Kidney epithelial cell (primary cell): ENCODE data around the gene TTC23L. TPM values are rescaled to one million over a fixed set of nuclear protein-coding genes. Genes with fewer than 3 reads are reported as not detected.

ENCODE experiments used
- DNase-seq: peaks from one replicate; pipeline ENCODE4 v3.0.0-alpha.2; 2010; ENCODE audit warnings: low read depth
- H3K27me3 ChIP-seq: 2 replicates; pipeline ENCODE4 v1.6.0; 2011; ENCODE audit warnings: low read length; ENCODE audit not compliant: control insufficient read depth, insufficient read depth
- H3K36me3 ChIP-seq: 2 replicates; pipeline ENCODE4 v1.5.1; 2011; ENCODE audit warnings: low read length; ENCODE audit not compliant: control insufficient read depth, insufficient read depth
- H3K4me3 ChIP-seq: 2 replicates; pipeline ENCODE4 v1.5.1; 2011; ENCODE audit warnings: low read depth, mild to moderate bottlenecking, control low read depth, low read length
- total RNA-seq: library from RNA; depleted of rRNA; stranded (reverse); fragments of >200 nt; gene quantifications from 2 replicates; pipeline ENCODE4 v1.2.3, GENCODE V29; 2015
- TF ChIP-seq, protein P1 (sequence below): IDR thresholded peaks from 2 replicates; pipeline ENCODE4 v1.5.1; 2011; ENCODE audit warnings: mild to moderate bottlenecking, moderate library complexity, low read length, control low read depth, inconsistent platforms; ENCODE audit not compliant: insufficient read depth, poor library complexity, severe bottlenecking

Gene TTC23L
- total RNA-seq, 1 donor from 2014 or later: 2.1 TPM

DNA sequence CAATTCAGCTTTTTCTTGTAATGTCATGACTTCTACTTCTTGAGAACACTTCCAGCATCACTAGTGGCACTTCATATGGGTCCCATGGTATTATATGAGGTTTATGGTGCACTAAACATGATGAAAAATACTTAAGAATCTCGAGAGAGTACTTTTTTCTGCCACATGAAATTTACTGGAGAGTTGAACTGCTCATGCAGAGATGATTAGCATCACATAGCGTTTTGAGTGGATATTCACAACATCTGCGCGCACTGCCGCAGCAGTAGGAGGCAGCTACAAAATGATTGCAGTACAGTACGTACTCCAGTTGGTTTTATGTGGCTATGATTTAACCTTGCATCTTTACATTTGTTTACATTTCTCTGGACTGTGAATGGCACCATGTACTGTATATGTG is 61.7 kb downstream of the TTC23L start:
- DNase-seq: no peak
- H3K36me3 ChIP-seq: no peaks in the 10 kb centered on the region
- no peak overlapping the region for H3K4me3 ChIP-seq
- TF ChIP-seq, protein P1, sequence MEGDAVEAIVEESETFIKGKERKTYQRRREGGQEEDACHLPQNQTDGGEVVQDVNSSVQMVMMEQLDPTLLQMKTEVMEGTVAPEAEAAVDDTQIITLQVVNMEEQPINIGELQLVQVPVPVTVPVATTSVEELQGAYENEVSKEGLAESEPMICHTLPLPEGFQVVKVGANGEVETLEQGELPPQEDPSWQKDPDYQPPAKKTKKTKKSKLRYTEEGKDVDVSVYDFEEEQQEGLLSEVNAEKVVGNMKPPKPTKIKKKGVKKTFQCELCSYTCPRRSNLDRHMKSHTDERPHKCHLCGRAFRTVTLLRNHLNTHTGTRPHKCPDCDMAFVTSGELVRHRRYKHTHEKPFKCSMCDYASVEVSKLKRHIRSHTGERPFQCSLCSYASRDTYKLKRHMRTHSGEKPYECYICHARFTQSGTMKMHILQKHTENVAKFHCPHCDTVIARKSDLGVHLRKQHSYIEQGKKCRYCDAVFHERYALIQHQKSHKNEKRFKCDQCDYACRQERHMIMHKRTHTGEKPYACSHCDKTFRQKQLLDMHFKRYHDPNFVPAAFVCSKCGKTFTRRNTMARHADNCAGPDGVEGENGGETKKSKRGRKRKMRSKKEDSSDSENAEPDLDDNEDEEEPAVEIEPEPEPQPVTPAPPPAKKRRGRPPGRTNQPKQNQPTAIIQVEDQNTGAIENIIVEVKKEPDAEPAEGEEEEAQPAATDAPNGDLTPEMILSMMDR: no peak
- H3K27me3 ChIP-seq: no peaks in the 10 kb centered on the region

DNA sequence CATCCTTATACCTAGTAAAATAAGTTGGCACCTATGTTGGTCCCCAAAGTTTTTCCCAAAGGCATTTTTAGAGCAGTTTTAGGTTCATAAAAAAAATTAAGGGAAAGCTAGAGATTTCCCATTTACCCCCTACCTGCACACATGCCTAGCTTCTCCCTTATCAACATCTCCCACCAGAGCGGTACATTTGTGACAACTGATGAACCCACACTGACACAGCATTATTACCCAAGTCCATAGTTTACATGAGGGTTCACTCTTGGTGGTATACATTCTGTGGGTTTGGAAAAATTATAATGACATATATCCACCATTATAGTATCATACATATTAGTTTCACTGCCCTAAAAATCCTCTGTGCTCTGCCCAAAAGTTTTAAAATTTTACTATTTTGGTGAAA is 64.3 kb downstream of the TTC23L start:
- TF ChIP-seq, protein P1: no peak
- no peak overlapping the region for H3K4me3 ChIP-seq
- no peak for DNase-seq
- no peaks in the 10 kb centered on the region for H3K27me3 ChIP-seq
- H3K36me3 ChIP-seq: no peaks in the 10 kb centered on the region

DNA sequence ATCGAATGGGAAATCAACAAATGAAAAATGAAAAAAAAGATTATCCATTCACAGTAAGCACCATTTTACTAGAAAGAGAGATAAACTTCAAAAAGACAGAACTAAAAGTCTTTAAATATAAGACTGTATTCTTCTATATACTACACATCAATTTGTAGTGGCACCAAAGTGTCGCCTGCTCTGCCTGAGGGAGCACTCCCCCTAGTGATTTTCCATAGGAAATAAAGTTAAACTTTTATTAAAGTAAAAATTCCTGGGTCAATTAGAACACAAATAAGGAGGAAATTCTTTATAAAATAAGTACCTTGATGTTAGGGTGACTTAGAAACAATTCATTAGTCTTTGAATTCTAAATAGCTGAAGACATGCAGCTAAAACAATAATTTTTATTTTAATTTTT is 66.6 kb downstream of the TTC23L start:
- TF ChIP-seq, protein P1: peak; percentile 54
- no peaks in the 10 kb centered on the region for H3K27me3 ChIP-seq
- no peak for DNase-seq
- H3K4me3 ChIP-seq: no peak overlapping the region
- no peaks in the 10 kb centered on the region for H3K36me3 ChIP-seq

DNA sequence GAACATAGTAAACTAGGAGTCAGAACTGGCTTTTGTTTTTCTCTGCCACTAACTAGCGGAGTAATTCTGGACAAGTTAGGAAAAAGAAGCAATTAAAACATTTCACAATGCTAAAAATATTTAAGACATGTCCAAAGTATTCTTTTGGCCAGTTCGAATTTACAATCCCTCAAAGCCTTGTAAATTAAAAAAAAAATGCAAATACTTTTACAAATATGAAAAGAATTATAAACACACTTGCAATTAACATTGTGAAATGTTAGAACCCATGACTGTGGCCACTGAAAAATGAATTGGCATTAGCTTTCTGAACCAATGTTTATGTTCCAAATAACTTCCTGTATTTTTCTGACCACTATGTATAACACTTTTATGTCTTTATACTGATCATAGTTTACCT is 74.1 kb downstream of the TTC23L start:
- no peaks in the 10 kb centered on the region for H3K27me3 ChIP-seq
- TF ChIP-seq, protein P1: no peak
- no peak overlapping the region for H3K4me3 ChIP-seq
- H3K36me3 ChIP-seq: no peaks in the 10 kb centered on the region
- no peak for DNase-seq

DNA sequence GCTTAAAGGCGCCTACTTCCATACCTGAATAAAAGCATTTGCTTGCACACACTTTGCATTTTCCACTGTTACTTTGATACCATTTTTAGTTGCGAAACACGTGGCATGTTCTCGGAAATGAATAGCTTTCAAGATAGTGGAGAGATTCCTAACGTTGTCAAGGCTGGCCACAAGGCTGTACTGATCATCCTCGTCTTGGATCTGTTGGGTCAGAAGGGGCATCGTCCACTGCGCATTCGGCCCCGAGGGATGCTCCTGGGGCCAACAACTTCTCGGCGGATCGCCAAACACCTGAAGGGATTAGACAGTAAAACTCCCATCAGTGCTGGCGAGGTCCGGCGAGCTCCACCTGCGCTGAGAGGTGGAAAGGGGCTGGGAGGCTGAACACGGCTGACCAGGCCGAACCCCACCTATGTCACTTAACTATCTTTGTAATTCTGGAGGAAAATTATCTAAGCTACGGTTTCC is 75.7 kb downstream of the TTC23L start:
- H3K36me3 ChIP-seq: no peaks in the 10 kb centered on the region
- H3K27me3 ChIP-seq: no peaks in the 10 kb centered on the region
- TF ChIP-seq, protein P1: no peak
- DNase-seq: no peak
- H3K4me3 ChIP-seq: peak overlapping the region; percentile 88

DNA sequence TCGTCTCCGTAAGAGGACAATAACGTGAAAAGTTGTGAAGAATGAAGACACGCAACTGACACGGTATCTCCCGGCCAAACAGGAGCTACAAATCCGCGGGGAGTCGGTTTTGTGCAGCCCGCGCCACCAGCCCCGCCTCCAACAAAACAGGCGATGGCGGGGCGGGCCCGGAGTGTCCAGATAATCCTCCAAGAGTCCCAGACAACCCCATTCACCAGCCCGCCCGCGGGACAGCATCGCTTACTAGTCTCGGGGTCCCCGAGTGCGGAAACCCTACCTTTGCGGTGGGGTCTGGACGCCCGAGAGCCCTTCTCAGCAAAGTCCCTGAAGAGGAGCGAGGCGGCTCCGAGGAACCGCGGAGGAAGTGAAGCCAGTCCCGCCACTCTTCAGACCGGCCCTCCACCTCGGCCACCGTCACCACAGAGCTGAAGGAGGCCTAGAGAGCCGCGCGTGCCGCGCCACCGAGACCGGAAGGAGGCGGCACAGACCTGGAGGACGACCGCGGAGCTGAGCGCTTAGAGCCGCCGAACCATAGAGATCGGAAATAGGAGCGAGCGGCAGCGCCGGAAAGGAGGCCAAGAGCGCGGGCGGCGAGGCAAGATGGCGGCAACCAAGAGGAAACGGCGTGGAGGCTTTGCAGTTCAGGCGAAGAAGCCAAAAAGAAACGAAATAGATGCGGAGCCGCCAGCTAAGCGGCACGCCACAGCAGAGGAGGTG is 76.3 kb downstream of the TTC23L start, which contains the start of the genes BRIX1 and RAD1:
BRIX1 (plus strand) TSS at position 573 of the 717 bp plus-strand sequence; CDS start at position 601, 28 bp downstream.
RAD1 (minus strand) TSS at position 366 of the 717 bp plus-strand sequence. CDS start 612 bp downstream, outside the sequence.
- peak; percentile 85 for DNase-seq
- Histone ChIP-seq H3K4me3 (peak within 1 kb of the TSS; percentile 88), H3K27me3 (no peaks in the 10 kb centered on the region), H3K36me3 (no peaks in the 10 kb centered on the region)
- TF ChIP-seq, protein P1: peak; percentile 24
